ENCODE results near the gene C17orf50.

DNA sequence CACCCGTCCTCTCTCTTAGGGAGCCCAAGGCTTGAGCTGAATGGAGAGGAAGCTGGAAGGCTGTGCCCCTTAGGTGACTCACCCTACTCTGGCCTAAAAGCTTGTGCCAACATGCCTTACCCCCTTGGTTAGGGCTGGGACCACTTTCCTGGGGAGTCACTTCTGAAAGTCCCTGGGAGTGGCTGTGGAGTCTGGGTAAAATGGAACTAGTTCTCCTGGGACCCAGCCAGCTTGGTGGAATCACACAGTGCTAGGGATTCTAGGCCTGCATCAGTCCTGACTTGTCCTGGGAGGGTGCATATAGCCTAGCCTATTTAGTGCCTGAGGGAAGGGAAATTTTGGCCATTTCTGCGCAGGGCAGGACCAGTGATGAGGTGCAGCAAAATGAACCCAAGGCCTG is 24.2 kb downstream of the C17orf50 start:
- no peak for TF ChIP-seq EZH2 (IDR thresholded peaks at IDR 0.05; ENCODE audit: low read length)
- TF ChIP-seq, protein P1, sequence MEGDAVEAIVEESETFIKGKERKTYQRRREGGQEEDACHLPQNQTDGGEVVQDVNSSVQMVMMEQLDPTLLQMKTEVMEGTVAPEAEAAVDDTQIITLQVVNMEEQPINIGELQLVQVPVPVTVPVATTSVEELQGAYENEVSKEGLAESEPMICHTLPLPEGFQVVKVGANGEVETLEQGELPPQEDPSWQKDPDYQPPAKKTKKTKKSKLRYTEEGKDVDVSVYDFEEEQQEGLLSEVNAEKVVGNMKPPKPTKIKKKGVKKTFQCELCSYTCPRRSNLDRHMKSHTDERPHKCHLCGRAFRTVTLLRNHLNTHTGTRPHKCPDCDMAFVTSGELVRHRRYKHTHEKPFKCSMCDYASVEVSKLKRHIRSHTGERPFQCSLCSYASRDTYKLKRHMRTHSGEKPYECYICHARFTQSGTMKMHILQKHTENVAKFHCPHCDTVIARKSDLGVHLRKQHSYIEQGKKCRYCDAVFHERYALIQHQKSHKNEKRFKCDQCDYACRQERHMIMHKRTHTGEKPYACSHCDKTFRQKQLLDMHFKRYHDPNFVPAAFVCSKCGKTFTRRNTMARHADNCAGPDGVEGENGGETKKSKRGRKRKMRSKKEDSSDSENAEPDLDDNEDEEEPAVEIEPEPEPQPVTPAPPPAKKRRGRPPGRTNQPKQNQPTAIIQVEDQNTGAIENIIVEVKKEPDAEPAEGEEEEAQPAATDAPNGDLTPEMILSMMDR (optimal IDR thresholded peaks at IDR 0.05 in 1 of 3, IDR thresholded peaks at IDR 0.05 in 1 of 3, conservative IDR thresholded peaks at IDR 0.05 in 1 of 3; ENCODE audit: extremely low read depth in 1 of 3, insufficient read depth in 2 of 3, low read length in 3 of 3), result no peak
